Transverse colon (tissue), 4 donors: ENCODE measurements around the gene CDH13. TPM values are rescaled to one million over a fixed set of nuclear protein-coding genes. Genes with fewer than 3 reads are reported as not detected.

Source experiments
- DNase-seq: peaks from one replicate; pipeline ENCODE4 v3.0.0-alpha.2; 2019
- H3K27ac ChIP-seq, 4 donors: fragments of 200-600 bp; sonication (generic); 2 replicates each; pipeline ENCODE4 v1.5.1; 2016 to 2018; ENCODE audit warnings: inconsistent platforms in 4 of 4
- H3K27me3 ChIP-seq: fragments of 200-600 bp; sonication (generic); 2 replicates; pipeline ENCODE4 v1.5.1; 2017; ENCODE audit warnings: inconsistent platforms
- H3K36me3 ChIP-seq, 4 donors: fragments of 200-600 bp; sonication (generic); 2 replicates each; pipeline ENCODE4 v1.5.1; 2017 to 2019; ENCODE audit warnings: inconsistent platforms in 4 of 4
- H3K4me1 ChIP-seq, 4 donors: fragments of 200-600 bp; sonication (generic); 2 replicates each; pipeline ENCODE4 v1.5.1; 2017 to 2020; ENCODE audit warnings: inconsistent platforms in 4 of 4
- H3K4me3 ChIP-seq, 4 donors: fragments of 200-600 bp; sonication (generic); 1 replicate in 1 of 4; 2 replicates in 3 of 4; pipeline versions ENCODE4 v1.5.1 to v1.6.1; 2017 to 2019; ENCODE audit warnings: inconsistent platforms in 4 of 4
- H3K9me3 ChIP-seq, 2 donors: fragments of 200-600 bp; sonication (generic); 2 replicates each; pipeline ENCODE4 v1.5.1; 2017 to 2019; ENCODE audit warnings: inconsistent platforms in 2 of 2
- EP300 ChIP-seq: sonication (generic); formaldehyde crosslinking; IDR thresholded peaks from one replicate; pipeline ENCODE4 v1.6.1; 2017; ENCODE audit warnings: antibody characterized with exemption, low read depth
- POLR2A ChIP-seq: fragments of 450-650 bp; IDR thresholded peaks from one replicate; pipeline ENCODE4 v1.6.1; 2016; ENCODE audit warnings: antibody characterized with exemption, mild to moderate bottlenecking, moderate library complexity
- POLR2AphosphoS5 ChIP-seq, 3 donors: sonication (generic); formaldehyde crosslinking; IDR thresholded peaks; one replicate each; pipeline ENCODE4 v1.6.1; 2016; ENCODE audit warnings: antibody characterized with exemption in 3 of 3
- WGBS, 2 donors: methylation state at CpG; one replicate each; pipeline ENCODE4 v1.1.5; 2018; ENCODE audit warnings: low coverage in 1 of 2; 5-methylcytosine and 5-hydroxymethylcytosine counted together
- in situ Hi-C, 4 donors: fragments of 200-750 bp; cut with MboI; loops; one replicate each; pipeline versions ENCODE4 v1.15.0 to v1.15.1; 2017; ENCODE audit warnings: low sequenced_read_pairs in 3 of 4, low pct_ligation_motif_present in 1 of 4, low pct_unique_long_range_greater_than_20kb in 1 of 4
- intact Hi-C: fragments of 100-400 bp; cut with DNase I; formaldehyde crosslinking; loops from one replicate; pipeline ENCODE4 v1.15.1; 2023; ENCODE audit warnings: low total_unique reads
- total RNA-seq, 4 donors: library from RNA; depleted of rRNA; stranded (reverse); fragments of >200 nt; gene quantifications; one replicate each; pipeline ENCODE4 v1.1.0, GENCODE V29; 2016
- TF ChIP-seq, protein P1 (sequence below), 5 experiments: fragments of 200-600 bp in 3 of 5; fragments of 450-650 bp in 2 of 5; sonication (generic) in 3 of 5; IDR thresholded peaks; 1 replicate in 2 of 5; 2 replicates in 3 of 5; pipeline ENCODE4 v1.5.1; 2016 to 2017; ENCODE audit warnings: antibody characterized with exemption in 5 of 5, inconsistent platforms in 3 of 5, mild to moderate bottlenecking in 2 of 5, moderate library complexity in 1 of 5

The CDH13 gene
- total RNA-seq, 4 donors from 2014 or later, result 3.8 to 28.1 (median 5.8) TPM

GRCh38 chr16:83606486-83607030, 979.8 kb downstream of the CDH13 start:
- TF ChIP-seq, protein P1, sequence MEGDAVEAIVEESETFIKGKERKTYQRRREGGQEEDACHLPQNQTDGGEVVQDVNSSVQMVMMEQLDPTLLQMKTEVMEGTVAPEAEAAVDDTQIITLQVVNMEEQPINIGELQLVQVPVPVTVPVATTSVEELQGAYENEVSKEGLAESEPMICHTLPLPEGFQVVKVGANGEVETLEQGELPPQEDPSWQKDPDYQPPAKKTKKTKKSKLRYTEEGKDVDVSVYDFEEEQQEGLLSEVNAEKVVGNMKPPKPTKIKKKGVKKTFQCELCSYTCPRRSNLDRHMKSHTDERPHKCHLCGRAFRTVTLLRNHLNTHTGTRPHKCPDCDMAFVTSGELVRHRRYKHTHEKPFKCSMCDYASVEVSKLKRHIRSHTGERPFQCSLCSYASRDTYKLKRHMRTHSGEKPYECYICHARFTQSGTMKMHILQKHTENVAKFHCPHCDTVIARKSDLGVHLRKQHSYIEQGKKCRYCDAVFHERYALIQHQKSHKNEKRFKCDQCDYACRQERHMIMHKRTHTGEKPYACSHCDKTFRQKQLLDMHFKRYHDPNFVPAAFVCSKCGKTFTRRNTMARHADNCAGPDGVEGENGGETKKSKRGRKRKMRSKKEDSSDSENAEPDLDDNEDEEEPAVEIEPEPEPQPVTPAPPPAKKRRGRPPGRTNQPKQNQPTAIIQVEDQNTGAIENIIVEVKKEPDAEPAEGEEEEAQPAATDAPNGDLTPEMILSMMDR (IDR thresholded peaks at IDR 0.05), result no peak
- no peak for TF ChIP-seq POLR2AphosphoS5 (IDR thresholded peaks at IDR 0.05)
- TF ChIP-seq EP300, result no peak
- no peak for TF ChIP-seq POLR2A
- Histone ChIP-seq H3K9me3 (no peaks in the 10 kb centered on the region), H3K4me3 (no peak overlapping the region), H3K4me1 (no peaks in the 10 kb centered on the region), H3K36me3 (no peaks in the 10 kb centered on the region), H3K27ac (no peak overlapping the region), H3K27me3 (no peaks in the 10 kb centered on the region)
- in situ Hi-C loops (no loop called here), intact Hi-C loops (no loop called here)
- WGBS, 2 donors, result 74 to 75% methylated on average over 7 of the region's 7 CpGs
- no peak for DNase-seq

- 86 to 95% methylated on average over 4 of the region's 4 CpGs for WGBS, 2 donors
These were observed 982.4 kb downstream of the CDH13 start for GRCh38 chr16:83609178-83609577.

GRCh38 chr16:83615141-83615952, 988.6 kb downstream of the CDH13 start:
- Histone ChIP-seq H3K27me3 (no peaks in the 10 kb centered on the region), H3K4me1 (no peaks in the 10 kb centered on the region), H3K4me3 (no peak overlapping the region), H3K9me3 (no peaks in the 10 kb centered on the region), H3K27ac (no peak overlapping the region), H3K36me3 (no peaks in the 10 kb centered on the region)
- DNase-seq, result no peak
- intact Hi-C loops (no loop called here), in situ Hi-C loops (no loop called here)
- WGBS, 2 donors, result 59 to 70% methylated on average over 5 to 7 of the region's 7 CpGs
- no peak for TF ChIP-seq POLR2AphosphoS5 (IDR thresholded peaks at IDR 0.05)
- TF ChIP-seq POLR2A, result no peak
- TF ChIP-seq, protein P1 (IDR thresholded peaks at IDR 0.05), result no peak
- no peak for TF ChIP-seq EP300

More at GRCh38 chr16:83609178-83609577, 982.4 kb downstream of the CDH13 start:
- no peak overlapping the region for H3K27ac ChIP-seq
- no peaks in the 10 kb centered on the region for H3K36me3 ChIP-seq
- DNase-seq, result no peak
- intact Hi-C loops, result no loop called here
- TF ChIP-seq EP300 (no peak), POLR2A (no peak), POLR2AphosphoS5 (IDR thresholded peaks at IDR 0.05) (no peak)
- no peaks in the 10 kb centered on the region for H3K27me3 ChIP-seq
- no peaks in the 10 kb centered on the region for H3K9me3 ChIP-seq
- H3K4me3 ChIP-seq, result no peak overlapping the region
- no peaks in the 10 kb centered on the region for H3K4me1 ChIP-seq
- in situ Hi-C loops, result no loop called here

GRCh38 chr16:83615953-83616350, 989.2 kb downstream of the CDH13 start:
- 81 to 83% methylated on average over 2 to 8 of the region's 8 CpGs for WGBS, 2 donors
- Histone ChIP-seq H3K4me3 (no peak overlapping the region), H3K9me3 (no peaks in the 10 kb centered on the region), H3K27ac (no peak overlapping the region), H3K36me3 (no peaks in the 10 kb centered on the region), H3K4me1 (no peaks in the 10 kb centered on the region), H3K27me3 (no peaks in the 10 kb centered on the region)
- in situ Hi-C loops (no loop called here), intact Hi-C loops (no loop called here)
- DNase-seq, result no peak
- TF ChIP-seq POLR2A (no peak), POLR2AphosphoS5 (IDR thresholded peaks at IDR 0.05) (no peak), EP300 (no peak)
- TF ChIP-seq, protein P1 (IDR thresholded peaks at IDR 0.05), result no peak
